ENCODE measurements around the gene PGM5.

The PGM5 gene

DNA sequence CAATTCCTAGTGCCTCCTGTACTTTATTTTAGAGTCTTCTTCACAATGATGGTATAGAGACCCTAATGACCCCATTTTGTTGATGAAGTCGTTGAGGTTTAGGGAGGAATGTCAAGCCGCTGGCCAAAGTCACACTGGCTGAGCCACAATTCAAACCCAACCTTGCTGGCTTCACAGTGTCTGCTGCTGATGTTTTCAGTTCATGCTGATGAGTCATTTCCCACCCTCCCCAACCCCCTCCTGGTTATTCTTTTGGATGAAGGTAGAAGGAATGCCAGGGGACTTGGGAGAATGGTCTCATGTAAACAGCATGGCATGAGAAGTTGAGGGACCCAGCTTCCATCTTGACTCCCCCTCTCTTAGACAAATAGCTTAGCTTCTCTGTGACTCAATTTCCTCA, 115.7 kb downstream of the PGM5 start:
- H3K9me3 ChIP-seq (ENCODE audit: control insufficient read depth, low read length): no peaks in the 10 kb centered on the region
- no peak overlapping the region for H3K4me3 ChIP-seq (ENCODE audit: extremely low read depth, insufficient read depth, low read length, poor library complexity, severe bottlenecking)
- H3K4me1 ChIP-seq (ENCODE audit: control insufficient read depth, insufficient read depth, low read length, poor library complexity, severe bottlenecking): no peaks in the 10 kb centered on the region
- H3K27ac ChIP-seq (ENCODE audit: low read depth, low read length, severe bottlenecking): no peak overlapping the region
- WGBS, 2 experiments (ENCODE audit: insufficient coverage in 2 of 2): 60% methylated on average over 2 of the region's 2 CpGs; no CpG with 5 or more reads in 1 of the 2 experiments
- no peaks in the 10 kb centered on the region for H3K36me3 ChIP-seq (ENCODE audit: control insufficient read depth, insufficient read depth, low read length)

DNA sequence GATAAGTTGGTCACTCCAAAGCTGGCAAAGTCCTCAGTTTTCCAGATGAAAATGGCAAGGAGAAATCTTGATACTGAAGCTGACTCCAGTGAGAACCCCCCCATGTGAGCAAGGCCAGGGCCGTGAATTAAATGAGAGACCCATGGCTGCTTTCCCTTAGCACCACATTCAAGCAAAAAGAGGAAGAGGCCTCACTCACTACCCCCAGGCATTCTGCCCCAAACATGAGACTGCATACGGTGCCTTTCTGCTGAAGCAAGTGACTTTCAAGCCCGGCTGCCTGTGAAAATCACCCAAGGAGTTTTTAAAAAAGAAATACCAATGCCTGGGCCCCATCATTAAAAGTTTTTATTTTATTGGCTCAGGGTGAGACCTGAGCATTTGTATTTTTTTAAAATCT, 117.4 kb downstream of the PGM5 start:
- WGBS, 2 experiments (ENCODE audit: insufficient coverage in 2 of 2): 82% methylated on average over 2 of the region's 3 CpGs
- H3K4me1 ChIP-seq (ENCODE audit: control insufficient read depth, insufficient read depth, low read length, poor library complexity, severe bottlenecking): no peaks in the 10 kb centered on the region

DNA sequence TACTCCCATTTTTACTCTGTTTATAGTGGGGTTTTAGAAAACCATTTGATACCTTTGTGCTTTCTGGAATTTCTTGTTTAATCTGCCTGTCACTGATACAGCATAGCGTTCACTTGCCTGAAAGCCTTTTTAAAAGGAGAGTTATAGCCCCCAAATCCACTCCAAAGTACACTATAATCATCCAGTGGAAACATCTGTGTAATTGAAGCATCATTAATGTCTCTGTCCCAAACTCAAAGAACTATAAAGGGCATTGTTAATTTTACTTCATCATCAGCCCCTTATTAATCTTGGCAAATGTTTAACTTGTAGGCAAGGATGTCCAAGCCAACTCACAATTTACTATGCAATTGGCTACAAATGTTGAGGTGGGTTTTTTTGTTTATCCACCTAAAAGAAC, 120.0 kb downstream of the PGM5 start:
- Histone ChIP-seq H3K27ac (ENCODE audit: low read depth, low read length, severe bottlenecking) (no peak overlapping the region), H3K4me3 (ENCODE audit: extremely low read depth, insufficient read depth, low read length, poor library complexity, severe bottlenecking) (no peak overlapping the region), H3K4me1 (ENCODE audit: control insufficient read depth, insufficient read depth, low read length, poor library complexity, severe bottlenecking) (peaks cover 13% of the 10 kb centered on the region), H3K9me3 (ENCODE audit: control insufficient read depth, low read length) (no peaks in the 10 kb centered on the region), H3K36me3 (ENCODE audit: control insufficient read depth, insufficient read depth, low read length) (no peaks in the 10 kb centered on the region)
- 100% methylated on average over 1 of the region's 1 CpG; no CpG with 5 or more reads in 1 of the 2 experiments for WGBS, 2 experiments (ENCODE audit: insufficient coverage in 2 of 2)

More for the DNA sequence above, 117.4 kb downstream of the PGM5 start:
- Histone ChIP-seq H3K36me3 (ENCODE audit: control insufficient read depth, insufficient read depth, low read length) (no peaks in the 10 kb centered on the region), H3K4me3 (ENCODE audit: extremely low read depth, insufficient read depth, low read length, poor library complexity, severe bottlenecking) (no peak overlapping the region), H3K27ac (ENCODE audit: low read depth, low read length, severe bottlenecking) (no peak overlapping the region), H3K9me3 (ENCODE audit: control insufficient read depth, low read length) (no peaks in the 10 kb centered on the region)

DNA sequence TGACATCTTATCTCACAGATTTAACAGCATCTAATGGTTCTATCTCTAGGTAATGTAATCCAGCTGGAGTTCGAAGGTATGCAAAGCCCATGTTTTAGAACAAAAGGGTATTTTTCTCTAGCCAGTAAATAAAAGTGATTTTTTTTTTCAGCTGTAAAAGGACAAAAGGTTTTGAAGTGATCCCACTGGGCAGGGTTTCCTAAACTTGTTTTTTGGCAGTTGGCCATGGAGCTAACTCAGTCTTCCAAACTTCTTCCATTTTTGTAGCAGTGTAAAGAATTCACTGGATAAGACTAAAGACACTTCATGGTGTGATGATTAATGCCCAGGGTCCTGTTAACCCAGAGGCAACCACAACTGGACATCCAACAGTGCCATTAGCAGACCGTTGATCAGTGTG, 120.4 kb downstream of the PGM5 start:
- H3K9me3 ChIP-seq (ENCODE audit: control insufficient read depth, low read length): no peaks in the 10 kb centered on the region
- H3K4me1 ChIP-seq (ENCODE audit: control insufficient read depth, insufficient read depth, low read length, poor library complexity, severe bottlenecking): peaks cover 13% of the 10 kb centered on the region
- no peak overlapping the region for H3K27ac ChIP-seq (ENCODE audit: low read depth, low read length, severe bottlenecking)
- WGBS, 2 experiments (ENCODE audit: insufficient coverage in 2 of 2): 84% methylated on average over 2 of the region's 2 CpGs; no CpG with 5 or more reads in 1 of the 2 experiments
- H3K36me3 ChIP-seq (ENCODE audit: control insufficient read depth, insufficient read depth, low read length): no peaks in the 10 kb centered on the region
- no peak overlapping the region for H3K4me3 ChIP-seq (ENCODE audit: extremely low read depth, insufficient read depth, low read length, poor library complexity, severe bottlenecking)

DNA sequence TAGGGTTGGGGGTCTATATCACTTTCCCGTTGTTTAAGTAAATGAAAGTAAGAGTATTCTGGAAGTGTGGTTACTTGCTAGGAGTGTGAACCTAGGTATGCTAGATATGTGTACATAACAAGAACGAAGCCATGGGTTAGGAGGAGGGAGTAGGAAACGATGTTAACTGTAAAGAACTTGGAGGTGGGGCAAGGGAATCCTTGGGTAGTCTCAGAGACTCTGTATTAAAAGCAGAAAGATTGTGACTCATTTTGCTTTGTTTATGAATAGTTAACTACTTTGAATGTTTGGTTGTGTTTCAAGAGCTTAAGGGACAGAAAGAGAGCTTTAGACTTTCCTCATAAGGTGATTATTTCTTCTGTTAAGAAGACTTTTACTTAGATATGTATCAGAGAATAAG, 124.4 kb downstream of the PGM5 start:
- WGBS, 2 experiments (ENCODE audit: insufficient coverage in 2 of 2): 54 to 58% methylated on average over 2 to 3 of the region's 3 CpGs
- H3K9me3 ChIP-seq (ENCODE audit: control insufficient read depth, low read length): no peaks in the 10 kb centered on the region
- H3K36me3 ChIP-seq (ENCODE audit: control insufficient read depth, insufficient read depth, low read length): no peaks in the 10 kb centered on the region
- no peak overlapping the region for H3K4me3 ChIP-seq (ENCODE audit: extremely low read depth, insufficient read depth, low read length, poor library complexity, severe bottlenecking)
- H3K4me1 ChIP-seq (ENCODE audit: control insufficient read depth, insufficient read depth, low read length, poor library complexity, severe bottlenecking): peaks cover 13% of the 10 kb centered on the region
- H3K27ac ChIP-seq (ENCODE audit: low read depth, low read length, severe bottlenecking): no peak overlapping the region

DNA sequence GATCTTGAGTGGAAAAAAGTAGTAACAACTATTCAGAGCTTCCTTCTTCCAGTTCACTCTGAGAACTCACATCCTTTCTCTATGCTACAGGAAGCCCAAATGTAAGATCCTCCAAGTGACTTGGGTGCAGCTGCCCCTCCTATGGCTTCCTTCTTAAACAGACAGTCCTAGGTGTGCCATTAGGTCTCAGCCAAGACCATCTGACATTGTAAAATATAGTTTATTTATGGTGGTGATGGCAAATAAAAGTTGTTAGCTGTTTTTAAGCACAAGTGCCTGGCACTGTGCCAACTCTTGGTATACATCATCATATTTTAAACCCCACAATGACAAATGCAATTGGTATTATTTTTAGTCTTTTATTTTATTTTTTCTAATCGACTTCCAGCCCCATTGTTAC, 126.1 kb downstream of the PGM5 start:
- H3K4me1 ChIP-seq (ENCODE audit: control insufficient read depth, insufficient read depth, low read length, poor library complexity, severe bottlenecking): peaks cover 13% of the 10 kb centered on the region
- no peaks in the 10 kb centered on the region for H3K36me3 ChIP-seq (ENCODE audit: control insufficient read depth, insufficient read depth, low read length)
- no peak overlapping the region for H3K27ac ChIP-seq (ENCODE audit: low read depth, low read length, severe bottlenecking)
- WGBS, 2 experiments (ENCODE audit: insufficient coverage in 2 of 2): no CpG with 5 or more reads among the region's 1 CpG
- no peak overlapping the region for H3K4me3 ChIP-seq (ENCODE audit: extremely low read depth, insufficient read depth, low read length, poor library complexity, severe bottlenecking)
- peaks cover 5% of the 10 kb centered on the region for H3K9me3 ChIP-seq (ENCODE audit: control insufficient read depth, low read length)

DNA sequence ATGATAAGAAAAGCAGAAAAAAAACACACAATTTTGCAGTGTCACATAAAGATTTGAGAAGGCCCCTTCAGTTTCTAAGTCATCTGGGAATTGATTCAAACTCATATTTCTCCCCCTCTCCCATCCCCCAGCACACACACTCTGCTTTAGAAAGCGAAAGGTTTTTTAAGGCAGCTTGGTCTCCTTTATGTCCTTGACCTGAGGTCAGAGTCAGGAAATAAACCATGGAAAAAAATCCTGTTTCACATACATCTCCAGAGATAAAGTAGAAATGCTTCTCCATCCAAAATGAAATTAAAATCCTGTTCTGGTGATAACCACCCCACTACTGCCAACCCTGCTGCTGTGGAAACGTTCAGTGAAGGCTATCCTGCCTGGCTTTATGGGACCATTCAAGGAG, 131.7 kb downstream of the PGM5 start:
- H3K36me3 ChIP-seq (ENCODE audit: control insufficient read depth, insufficient read depth, low read length): no peaks in the 10 kb centered on the region
- H3K4me3 ChIP-seq (ENCODE audit: extremely low read depth, insufficient read depth, low read length, poor library complexity, severe bottlenecking): no peak overlapping the region
- H3K27ac ChIP-seq (ENCODE audit: low read depth, low read length, severe bottlenecking): no peak overlapping the region
- peaks cover 5% of the 10 kb centered on the region for H3K9me3 ChIP-seq (ENCODE audit: control insufficient read depth, low read length)
- WGBS, 2 experiments (ENCODE audit: insufficient coverage in 2 of 2): 50 to 80% methylated on average over 1 to 2 of the region's 2 CpGs
- H3K4me1 ChIP-seq (ENCODE audit: control insufficient read depth, insufficient read depth, low read length, poor library complexity, severe bottlenecking): peaks cover 3% of the 10 kb centered on the region

DNA sequence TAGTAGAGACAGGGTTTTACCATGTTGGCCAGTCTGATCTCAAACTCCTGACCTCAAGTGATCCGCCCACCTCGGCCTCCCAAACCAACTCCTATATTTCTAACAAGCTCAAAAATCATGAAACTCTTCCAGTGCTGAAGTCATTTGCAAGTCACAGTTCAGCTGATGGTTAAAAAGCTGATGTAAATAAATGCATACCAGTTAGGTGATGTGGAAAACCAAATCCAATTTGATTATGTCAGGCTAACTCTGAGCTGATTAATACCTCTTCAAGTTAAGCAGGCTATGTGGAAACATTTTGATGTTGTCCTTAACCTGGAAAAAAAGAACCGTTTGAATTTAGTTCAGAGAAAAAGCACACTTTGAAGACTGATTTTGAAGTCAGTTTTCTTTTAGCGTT, 133.2 kb downstream of the PGM5 start:
- WGBS, 2 experiments (ENCODE audit: insufficient coverage in 2 of 2): 90 to 94% methylated on average over 1 to 2 of the region's 4 CpGs
- Histone ChIP-seq H3K36me3 (ENCODE audit: control insufficient read depth, insufficient read depth, low read length) (no peaks in the 10 kb centered on the region), H3K27ac (ENCODE audit: low read depth, low read length, severe bottlenecking) (no peak overlapping the region), H3K9me3 (ENCODE audit: control insufficient read depth, low read length) (peaks cover 5% of the 10 kb centered on the region), H3K4me1 (ENCODE audit: control insufficient read depth, insufficient read depth, low read length, poor library complexity, severe bottlenecking) (peaks cover 9% of the 10 kb centered on the region), H3K4me3 (ENCODE audit: extremely low read depth, insufficient read depth, low read length, poor library complexity, severe bottlenecking) (no peak overlapping the region)

DNA sequence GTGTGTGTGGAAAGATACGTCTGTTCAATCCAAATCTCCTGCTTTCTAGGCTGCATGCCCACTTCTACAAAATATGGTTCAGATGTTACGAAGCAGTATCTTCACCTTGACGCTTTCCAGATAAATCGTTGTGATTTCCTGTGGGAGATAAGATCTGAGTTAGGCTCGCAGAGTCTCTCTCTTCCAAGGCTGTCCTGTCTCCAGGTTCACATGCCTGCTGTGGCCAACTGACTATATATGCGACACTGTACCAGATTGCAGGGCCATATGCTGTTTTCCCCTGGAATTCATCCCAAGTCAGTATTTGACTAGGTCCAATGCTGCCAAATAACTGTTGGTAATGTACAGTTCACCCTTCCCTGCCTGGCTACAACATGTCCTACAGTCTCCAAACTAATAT, 136.4 kb downstream of the PGM5 start:
- peaks cover 9% of the 10 kb centered on the region for H3K4me1 ChIP-seq (ENCODE audit: control insufficient read depth, insufficient read depth, low read length, poor library complexity, severe bottlenecking)
- no peak overlapping the region for H3K4me3 ChIP-seq (ENCODE audit: extremely low read depth, insufficient read depth, low read length, poor library complexity, severe bottlenecking)
- no peaks in the 10 kb centered on the region for H3K9me3 ChIP-seq (ENCODE audit: control insufficient read depth, low read length)
- no peak overlapping the region for H3K27ac ChIP-seq (ENCODE audit: low read depth, low read length, severe bottlenecking)
- WGBS, 2 experiments (ENCODE audit: insufficient coverage in 2 of 2): 77 to 86% methylated on average over 5 to 6 of the region's 6 CpGs
- no peaks in the 10 kb centered on the region for H3K36me3 ChIP-seq (ENCODE audit: control insufficient read depth, insufficient read depth, low read length)

DNA sequence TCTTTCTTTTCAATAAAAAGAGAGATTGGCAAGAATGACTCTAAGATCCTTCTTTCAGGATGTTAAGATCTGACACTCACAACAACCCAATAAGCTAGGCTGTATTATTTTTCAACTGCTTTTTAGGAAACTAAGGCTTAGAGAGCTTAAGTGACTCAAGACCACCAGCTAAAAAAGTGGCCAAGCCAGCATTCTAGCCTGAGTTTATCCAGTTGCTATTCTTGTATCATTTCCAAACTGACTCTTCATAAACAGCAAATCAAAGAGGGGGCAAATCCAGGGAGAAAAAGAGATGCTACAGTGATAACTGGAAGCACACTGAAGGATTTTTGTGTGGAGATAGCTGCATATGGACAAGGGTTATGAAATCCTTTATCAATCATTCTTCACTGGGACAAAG, 137.1 kb downstream of the PGM5 start:
- no peak overlapping the region for H3K4me3 ChIP-seq (ENCODE audit: extremely low read depth, insufficient read depth, low read length, poor library complexity, severe bottlenecking)
- H3K9me3 ChIP-seq (ENCODE audit: control insufficient read depth, low read length): no peaks in the 10 kb centered on the region
- H3K36me3 ChIP-seq (ENCODE audit: control insufficient read depth, insufficient read depth, low read length): no peaks in the 10 kb centered on the region
- H3K4me1 ChIP-seq (ENCODE audit: control insufficient read depth, insufficient read depth, low read length, poor library complexity, severe bottlenecking): peaks cover 9% of the 10 kb centered on the region
- no peak overlapping the region for H3K27ac ChIP-seq (ENCODE audit: low read depth, low read length, severe bottlenecking)

DNA sequence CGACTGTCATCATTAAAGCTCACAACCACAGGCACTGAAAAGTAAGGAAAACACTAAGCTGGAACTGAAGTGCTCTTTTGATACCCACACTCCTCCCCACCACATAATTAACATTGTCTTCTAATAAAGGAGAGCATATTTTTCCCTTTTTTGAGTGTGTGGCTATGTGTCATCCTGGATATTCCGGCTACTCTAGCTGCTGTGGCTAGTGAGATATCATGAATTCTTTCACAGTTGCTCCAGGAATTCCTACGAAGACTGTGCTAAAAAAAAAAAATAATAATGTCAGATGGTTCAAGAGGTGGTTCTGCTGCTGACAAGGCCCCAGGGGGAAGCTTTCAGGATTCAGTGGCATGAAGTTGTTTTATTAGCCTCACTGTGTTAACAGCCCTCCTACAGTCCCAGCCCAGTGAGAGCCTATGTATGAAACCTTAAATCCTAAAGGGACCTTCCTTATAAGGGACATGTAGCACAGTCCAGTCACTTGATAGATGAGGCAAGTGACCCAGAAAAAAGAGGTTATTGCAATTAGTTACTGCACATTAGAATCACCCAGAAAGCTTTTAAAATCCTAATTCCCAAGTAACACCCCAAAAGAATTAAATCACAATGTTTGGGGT, 137.7 kb downstream of the PGM5 start:
- no peaks in the 10 kb centered on the region for H3K9me3 ChIP-seq (ENCODE audit: control insufficient read depth, low read length)
- no peak overlapping the region for H3K27ac ChIP-seq (ENCODE audit: low read depth, low read length, severe bottlenecking)
- 67 to 100% methylated on average over 1 of the region's 3 CpGs for WGBS, 2 experiments (ENCODE audit: insufficient coverage in 2 of 2)
- H3K4me3 ChIP-seq (ENCODE audit: extremely low read depth, insufficient read depth, low read length, poor library complexity, severe bottlenecking): no peak overlapping the region
- no peaks in the 10 kb centered on the region for H3K36me3 ChIP-seq (ENCODE audit: control insufficient read depth, insufficient read depth, low read length)
- peaks cover 9% of the 10 kb centered on the region for H3K4me1 ChIP-seq (ENCODE audit: control insufficient read depth, insufficient read depth, low read length, poor library complexity, severe bottlenecking)

Measured in mesodermal cell (in vitro differentiated cells).